Measurements from ENCODE around the gene ITPR2. TPM values are rescaled to one million over a fixed set of nuclear protein-coding genes. Genes with fewer than 3 reads are reported as not detected.

ITPR2 gene
- total and polyA plus RNA-seq, 2 of the 13 experiments (the other 11 are each of a cell fraction or from before 2014, with no cell fraction given), result 31.9 to 81.9 TPM

DNA sequence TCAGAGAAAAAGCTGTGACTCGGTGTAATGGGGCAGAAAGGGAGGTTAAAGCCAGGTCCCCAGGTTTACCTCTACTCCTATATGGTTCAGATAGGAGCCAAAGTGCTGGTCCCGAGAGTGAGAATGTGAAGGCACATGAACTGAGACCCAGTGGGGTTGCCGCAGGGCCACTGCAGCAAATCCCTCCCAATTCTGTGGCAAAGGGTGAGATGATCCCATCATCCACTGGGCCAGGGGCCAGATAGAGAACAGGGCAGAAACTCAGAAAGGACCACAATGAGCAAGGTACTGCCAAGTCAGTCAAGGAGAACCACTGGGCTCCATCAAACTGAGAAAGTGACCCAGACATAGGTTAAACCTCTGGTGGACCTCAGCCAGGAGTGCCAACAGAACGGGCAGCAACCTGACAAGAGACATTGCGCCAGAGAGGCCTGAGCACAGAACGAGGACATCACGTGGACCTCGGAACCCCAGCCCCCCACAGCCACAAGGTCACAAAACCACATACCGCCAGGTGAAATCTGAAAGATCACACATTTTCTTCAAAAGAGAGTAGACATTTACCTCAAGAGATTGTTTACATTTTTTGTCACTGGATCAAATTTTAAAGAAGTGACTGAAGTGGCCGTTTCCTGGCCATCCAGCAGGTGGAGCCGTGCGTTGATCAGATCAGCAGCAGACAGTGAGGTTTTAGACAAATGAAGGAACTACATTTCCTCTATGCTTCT is 20.5 kb upstream of the ITPR2 start (continued):
- TF ChIP-seq, protein P1, sequence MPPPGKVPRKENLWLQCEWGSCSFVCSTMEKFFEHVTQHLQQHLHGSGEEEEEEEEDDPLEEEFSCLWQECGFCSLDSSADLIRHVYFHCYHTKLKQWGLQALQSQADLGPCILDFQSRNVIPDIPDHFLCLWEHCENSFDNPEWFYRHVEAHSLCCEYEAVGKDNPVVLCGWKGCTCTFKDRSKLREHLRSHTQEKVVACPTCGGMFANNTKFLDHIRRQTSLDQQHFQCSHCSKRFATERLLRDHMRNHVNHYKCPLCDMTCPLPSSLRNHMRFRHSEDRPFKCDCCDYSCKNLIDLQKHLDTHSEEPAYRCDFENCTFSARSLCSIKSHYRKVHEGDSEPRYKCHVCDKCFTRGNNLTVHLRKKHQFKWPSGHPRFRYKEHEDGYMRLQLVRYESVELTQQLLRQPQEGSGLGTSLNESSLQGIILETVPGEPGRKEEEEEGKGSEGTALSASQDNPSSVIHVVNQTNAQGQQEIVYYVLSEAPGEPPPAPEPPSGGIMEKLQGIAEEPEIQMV (CRISPR knock-in tag; IDR thresholded peaks at IDR 0.05; ENCODE audit: low read depth), result 0 out of 2 replicates have a peak, but pooled peaks have one; percentile 58
- peak; percentile 32; the same call in 1 of the 2 replicates for TF ChIP-seq CREM (IDR thresholded peaks at IDR 0.05)
- no peak for TF ChIP-seq CREM (CRISPR knock-in tag; IDR thresholded peaks at IDR 0.05)
- TF ChIP-seq, protein P2, sequence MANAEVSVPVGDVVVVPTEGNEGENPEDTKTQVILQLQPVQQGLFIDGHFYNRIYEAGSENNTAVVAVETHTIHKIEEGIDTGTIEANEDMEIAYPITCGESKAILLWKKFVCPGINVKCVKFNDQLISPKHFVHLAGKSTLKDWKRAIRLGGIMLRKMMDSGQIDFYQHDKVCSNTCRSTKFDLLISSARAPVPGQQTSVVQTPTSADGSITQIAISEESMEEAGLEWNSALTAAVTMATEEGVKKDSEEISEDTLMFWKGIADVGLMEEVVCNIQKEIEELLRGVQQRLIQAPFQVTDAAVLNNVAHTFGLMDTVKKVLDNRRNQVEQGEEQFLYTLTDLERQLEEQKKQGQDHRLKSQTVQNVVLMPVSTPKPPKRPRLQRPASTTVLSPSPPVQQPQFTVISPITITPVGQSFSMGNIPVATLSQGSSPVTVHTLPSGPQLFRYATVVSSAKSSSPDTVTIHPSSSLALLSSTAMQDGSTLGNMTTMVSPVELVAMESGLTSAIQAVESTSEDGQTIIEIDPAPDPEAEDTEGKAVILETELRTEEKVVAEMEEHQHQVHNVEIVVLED (CRISPR knock-in tag; IDR thresholded peaks at IDR 0.05; ENCODE audit: borderline replicate concordance), result no peak
- TF ChIP-seq, protein P3, sequence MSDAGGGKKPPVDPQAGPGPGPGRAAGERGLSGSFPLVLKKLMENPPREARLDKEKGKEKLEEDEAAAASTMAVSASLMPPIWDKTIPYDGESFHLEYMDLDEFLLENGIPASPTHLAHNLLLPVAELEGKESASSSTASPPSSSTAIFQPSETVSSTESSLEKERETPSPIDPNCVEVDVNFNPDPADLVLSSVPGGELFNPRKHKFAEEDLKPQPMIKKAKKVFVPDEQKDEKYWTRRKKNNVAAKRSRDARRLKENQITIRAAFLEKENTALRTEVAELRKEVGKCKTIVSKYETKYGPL (CRISPR knock-in tag; IDR thresholded peaks at IDR 0.05), result no peak
- TF ChIP-seq ATAD3A (CRISPR knock-in tag; IDR thresholded peaks at IDR 0.05), result no peak
- no peak for TF ChIP-seq GATAD1 (CRISPR knock-in tag; IDR thresholded peaks at IDR 0.05)
- TF ChIP-seq SIX4 (CRISPR knock-in tag; IDR thresholded peaks at IDR 0.05), result no peak
- TF ChIP-seq FOXK2 (IDR thresholded peaks at IDR 0.05), result no peak
- TF ChIP-seq ZNF510 (CRISPR knock-in tag; IDR thresholded peaks at IDR 0.05; ENCODE audit: low read depth), result no peak
- TF ChIP-seq, protein P4, sequence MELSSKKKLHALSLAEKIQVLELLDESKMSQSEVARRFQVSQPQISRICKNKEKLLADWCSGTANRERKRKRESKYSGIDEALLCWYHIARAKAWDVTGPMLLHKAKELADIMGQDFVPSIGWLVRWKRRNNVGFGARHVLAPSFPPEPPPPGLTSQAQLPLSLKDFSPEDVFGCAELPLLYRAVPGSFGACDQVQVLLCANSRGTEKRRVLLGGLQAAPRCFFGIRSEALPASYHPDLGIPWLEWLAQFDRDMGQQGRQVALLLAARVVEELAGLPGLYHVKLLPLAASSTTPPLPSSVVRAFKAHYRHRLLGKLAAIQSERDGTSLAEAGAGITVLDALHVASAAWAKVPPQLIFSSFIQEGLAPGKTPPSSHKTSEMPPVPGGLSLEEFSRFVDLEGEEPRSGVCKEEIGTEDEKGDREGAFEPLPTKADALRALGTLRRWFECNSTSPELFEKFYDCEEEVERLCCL (CRISPR knock-in tag; IDR thresholded peaks at IDR 0.05; ENCODE audit: borderline replicate concordance), result no peak
- no peak for TF ChIP-seq HDAC6 (IDR thresholded peaks at IDR 0.05; ENCODE audit: low read depth, low read length)
- TF ChIP-seq, protein P5, sequence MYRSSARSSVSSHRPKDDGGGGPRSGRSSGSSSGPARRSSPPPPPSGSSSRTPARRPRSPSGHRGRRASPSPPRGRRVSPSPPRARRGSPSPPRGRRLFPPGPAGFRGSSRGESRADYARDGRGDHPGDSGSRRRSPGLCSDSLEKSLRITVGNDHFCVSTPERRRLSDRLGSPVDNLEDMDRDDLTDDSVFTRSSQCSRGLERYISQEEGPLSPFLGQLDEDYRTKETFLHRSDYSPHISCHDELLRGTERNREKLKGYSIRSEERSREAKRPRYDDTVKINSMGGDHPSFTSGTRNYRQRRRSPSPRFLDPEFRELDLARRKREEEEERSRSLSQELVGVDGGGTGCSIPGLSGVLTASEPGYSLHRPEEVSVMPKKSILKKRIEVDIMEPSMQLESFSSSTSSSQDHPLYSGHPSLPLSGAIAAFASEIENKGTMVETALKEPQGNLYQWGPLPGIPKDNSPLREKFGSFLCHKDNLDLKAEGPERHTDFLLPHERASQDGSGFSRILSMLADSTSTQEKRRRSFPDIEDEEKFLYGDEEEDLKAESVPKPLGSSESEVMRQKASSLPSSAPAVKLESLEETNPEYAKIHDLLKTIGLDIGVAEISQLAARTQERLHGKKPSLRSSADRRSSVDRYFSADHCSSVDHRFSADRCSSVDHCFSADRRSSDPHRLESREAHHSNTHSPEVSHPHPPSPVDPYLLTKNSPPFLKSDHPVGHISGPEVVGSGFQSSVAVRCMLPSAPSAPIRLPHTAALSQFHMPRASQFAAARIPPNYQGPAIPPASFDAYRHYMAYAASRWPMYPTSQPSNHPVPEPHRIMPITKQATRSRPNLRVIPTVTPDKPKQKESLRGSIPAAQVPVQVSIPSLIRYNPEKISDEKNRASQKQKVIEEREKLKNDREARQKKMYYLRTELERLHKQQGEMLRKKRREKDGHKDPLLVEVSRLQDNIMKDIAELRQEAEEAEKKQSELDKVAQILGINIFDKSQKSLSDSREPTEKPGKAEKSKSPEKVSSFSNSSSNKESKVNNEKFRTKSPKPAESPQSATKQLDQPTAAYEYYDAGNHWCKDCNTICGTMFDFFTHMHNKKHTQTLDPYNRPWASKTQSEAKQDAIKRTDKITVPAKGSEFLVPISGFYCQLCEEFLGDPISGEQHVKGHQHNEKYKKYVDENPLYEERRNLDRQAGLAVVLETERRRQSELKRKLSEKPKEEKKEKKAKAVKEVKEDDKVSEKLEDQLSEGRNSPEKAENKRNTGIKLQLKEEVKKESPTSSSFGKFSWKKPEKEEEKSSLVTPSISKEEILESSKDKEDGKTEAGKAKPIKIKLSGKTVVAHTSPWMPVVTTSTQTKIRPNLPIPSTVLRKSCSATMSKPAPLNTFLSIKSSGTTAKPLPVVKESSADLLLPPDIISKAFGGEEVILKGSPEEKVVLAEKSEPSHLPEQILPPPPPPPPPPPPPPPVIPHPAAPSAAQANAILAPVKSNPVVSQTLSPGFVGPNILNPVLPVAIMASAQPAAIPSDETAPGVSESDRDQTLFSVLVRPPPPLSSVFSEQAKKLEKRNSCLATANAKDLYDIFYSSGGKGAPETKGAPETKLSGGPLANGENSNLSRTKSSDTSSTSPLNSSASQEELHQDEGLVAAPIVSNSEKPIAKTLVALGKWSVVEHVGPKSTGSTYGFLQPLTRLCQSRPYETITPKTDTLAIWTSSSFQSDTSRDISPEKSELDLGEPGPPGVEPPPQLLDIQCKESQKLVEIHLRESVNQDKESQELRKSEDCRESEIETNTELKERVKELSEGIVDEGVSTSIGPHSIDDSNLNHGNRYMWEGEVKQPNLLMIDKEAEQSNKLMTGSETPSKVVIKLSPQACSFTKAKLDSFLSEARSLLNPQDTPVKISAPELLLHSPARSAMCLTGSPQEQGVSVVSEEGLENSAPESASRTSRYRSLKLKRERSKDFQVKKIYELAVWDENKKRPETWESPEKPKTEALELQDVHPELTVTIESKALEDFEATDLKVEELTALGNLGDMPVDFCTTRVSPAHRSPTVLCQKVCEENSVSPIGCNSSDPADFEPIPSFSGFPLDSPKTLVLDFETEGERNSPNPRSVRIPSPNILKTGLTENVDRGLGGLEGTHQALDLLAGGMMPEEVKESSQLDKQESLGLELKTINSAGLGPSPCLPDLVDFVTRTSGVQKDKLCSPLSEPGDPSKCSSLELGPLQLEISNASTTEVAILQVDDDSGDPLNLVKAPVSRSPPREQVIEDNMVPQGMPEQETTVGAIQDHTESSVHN (CRISPR knock-in tag; IDR thresholded peaks at IDR 0.05), result no peak
- peak; percentile 22 for TF ChIP-seq ZEB1 (IDR thresholded peaks at IDR 0.05; ENCODE audit: insufficient replicate concordance, low read depth)
- TF ChIP-seq KDM6A (CRISPR knock-in tag; IDR thresholded peaks at IDR 0.05; ENCODE audit: low read depth), result no peak
- TF ChIP-seq ZNF546 (CRISPR knock-in tag; conservative IDR thresholded peaks at IDR 0.05), result no peak
- TF ChIP-seq RAD21 (CRISPR knock-in tag; IDR thresholded peaks at IDR 0.05), result peak; percentile 70
